ENCODE results near the gene BTN3A1. TPM values are rescaled to one million over a fixed set of nuclear protein-coding genes. Genes with fewer than 3 reads are reported as not detected.

BTN3A1 gene
- 11.5 and 12.2 TPM in 2 replicates for total RNA-seq

GRCh38 chr6:26401987-26402658 is at the start of gene BTN3A1:
TSS of gene BTN3A1 (plus strand) at chr6:26402275. CDS start at chr6:26405564, 3,289 bp downstream.

DNA sequence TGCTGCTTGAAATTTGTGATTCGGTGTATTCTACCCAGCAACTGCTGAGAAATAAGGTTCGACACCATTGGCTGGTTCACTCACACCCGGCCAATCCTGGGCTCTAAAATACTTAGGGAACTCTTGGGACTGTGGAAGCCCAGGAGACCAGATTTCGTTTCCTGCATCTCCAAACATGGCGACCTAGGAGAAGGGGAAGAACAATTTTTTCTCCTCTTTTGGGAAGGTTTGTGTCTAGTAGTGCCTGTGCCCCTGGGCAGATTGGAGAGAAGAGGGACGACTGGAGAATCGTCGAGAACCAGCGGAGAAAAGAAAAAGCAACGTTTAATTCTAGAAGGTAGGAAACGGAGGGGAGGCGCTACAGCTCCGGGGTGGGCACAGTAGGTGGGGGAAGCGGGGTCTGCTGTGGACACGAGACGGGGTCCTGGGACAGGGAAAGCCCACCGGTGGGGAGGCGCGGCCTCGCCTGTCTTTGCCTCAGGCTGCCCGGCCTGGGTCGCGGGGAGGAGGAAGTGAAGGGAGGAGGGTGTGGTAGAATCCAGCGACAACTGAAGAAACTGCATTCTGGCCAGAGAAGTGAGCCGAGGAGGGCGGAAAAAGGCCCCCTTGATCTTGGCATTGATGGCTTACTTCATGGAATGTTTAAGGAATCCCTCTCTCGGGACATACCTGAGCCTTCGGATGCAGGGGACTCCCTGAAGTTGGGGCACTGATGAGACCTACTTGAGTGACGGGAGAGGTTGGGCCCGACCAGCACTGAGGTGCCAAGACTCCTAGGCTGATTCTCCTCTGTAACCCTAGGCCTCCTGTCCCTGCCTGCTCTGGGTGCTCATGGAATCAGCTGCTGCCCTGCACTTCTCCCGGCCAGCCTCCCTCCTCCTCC is 56.0 kb downstream of the BTN3A1 start, which contains the start of gene BTN2A1:
BTN2A1 (plus strand) TSS at position 150 of the 883 bp plus-strand sequence; CDS start at position 832, 682 bp downstream.

Other genes with a start within 250 kb of the BTN3A1 start
- 15.0 and 19.0 TPM in 2 replicates for gene BTN3A2, start 37.1 kb upstream of the BTN3A1 start, total RNA-seq
- gene BTN2A2, start 19.2 kb upstream of the BTN3A1 start, total RNA-seq, result 8.6 and 13.7 TPM in 2 replicates
- gene BTN3A3, start 38.2 kb downstream of the BTN3A1 start, total RNA-seq, result 9.7 and 12.1 TPM in 2 replicates
- 11.3 and 12.3 TPM in 2 replicates for gene BTN2A1, start 55.7 kb downstream of the BTN3A1 start, total RNA-seq
- not detected in 2 replicates for gene BTN1A1, start 98.0 kb downstream of the BTN3A1 start, total RNA-seq
- gene HMGN4, start 136.1 kb downstream of the BTN3A1 start, total RNA-seq, result 54.3 and 68.7 TPM in 2 replicates
- gene ABT1, start 194.7 kb downstream of the BTN3A1 start, total RNA-seq, result 16.4 and 18.2 TPM in 2 replicates